Kidney epithelial cell (primary cell): ENCODE results near the gene MRPS34. TPM values are rescaled to one million over a fixed set of nuclear protein-coding genes. Genes with fewer than 3 reads are reported as not detected.

Source experiments
- DNase-seq: peaks from one replicate; pipeline ENCODE4 v3.0.0-alpha.2; 2010; ENCODE audit warnings: low read depth
- H3K27me3 ChIP-seq: 2 replicates; pipeline ENCODE4 v1.6.0; 2011; ENCODE audit warnings: low read length; ENCODE audit not compliant: control insufficient read depth, insufficient read depth
- H3K36me3 ChIP-seq: 2 replicates; pipeline ENCODE4 v1.5.1; 2011; ENCODE audit warnings: low read length; ENCODE audit not compliant: control insufficient read depth, insufficient read depth
- H3K4me3 ChIP-seq: 2 replicates; pipeline ENCODE4 v1.5.1; 2011; ENCODE audit warnings: low read depth, mild to moderate bottlenecking, control low read depth, low read length
- CTCF ChIP-seq: IDR thresholded peaks from 2 replicates; pipeline ENCODE4 v1.5.1; 2011; ENCODE audit warnings: mild to moderate bottlenecking, moderate library complexity, low read length, control low read depth, inconsistent platforms; ENCODE audit not compliant: insufficient read depth, poor library complexity, severe bottlenecking
- total RNA-seq: library from RNA; depleted of rRNA; stranded (reverse); fragments of >200 nt; gene quantifications from 2 replicates; pipeline ENCODE4 v1.2.3, GENCODE V29; 2015

MRPS34 gene
- total RNA-seq, 1 donor from 2014 or later = 108 TPM

GRCh38 chr16:1792836-1793577 lies 20.1 kb upstream of the MRPS34 start:
- Histone ChIP-seq H3K4me3 (no peak overlapping the region), H3K27me3 (peaks cover 2% of the 10 kb centered on the region), H3K36me3 (no peaks in the 10 kb centered on the region)
- TF ChIP-seq CTCF = no peak
- DNase-seq = no peak

DNA sequence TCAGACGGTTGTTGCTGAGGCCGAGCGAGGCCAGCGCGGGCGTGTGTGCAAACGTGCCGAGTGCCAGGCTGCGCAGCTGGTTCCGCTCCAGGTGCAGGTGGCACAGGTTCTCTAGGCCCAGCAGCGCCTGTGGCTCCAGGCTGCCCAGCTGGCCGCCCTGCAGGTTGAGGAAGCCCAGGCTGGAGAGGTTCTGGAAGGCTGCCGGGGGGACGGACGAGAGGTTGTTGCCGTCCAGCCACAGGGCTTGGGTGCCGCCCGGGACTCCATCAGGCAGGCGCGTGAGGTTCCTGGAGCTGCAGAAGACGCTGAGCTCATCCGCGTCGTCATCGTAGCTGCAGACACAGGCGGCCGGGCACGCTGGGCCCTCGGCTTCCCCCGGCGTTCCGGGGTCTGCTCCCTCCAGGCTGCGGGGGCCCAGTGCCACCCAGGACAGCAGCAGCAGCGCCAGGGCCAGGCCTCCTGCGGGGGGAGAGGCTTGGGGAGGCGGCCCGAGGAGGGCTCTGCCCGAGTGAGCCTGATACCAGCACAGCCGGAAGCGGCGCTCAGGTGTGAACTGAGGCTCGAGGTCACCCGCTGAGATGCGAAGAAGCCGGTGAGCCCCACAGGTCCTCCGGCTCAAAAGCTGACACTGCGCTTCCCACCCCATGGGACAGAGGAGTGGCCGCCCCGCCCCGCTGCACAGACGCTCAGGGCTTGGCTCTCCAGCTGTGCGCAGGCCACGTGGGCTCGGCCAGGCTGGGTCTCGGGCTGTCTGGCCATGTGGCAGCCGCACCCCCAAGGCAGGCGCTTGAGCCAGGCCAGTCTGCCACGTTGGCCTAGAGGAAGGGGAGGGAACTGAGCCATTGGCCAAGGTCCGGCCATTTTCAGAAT lies 19.2 kb upstream of the MRPS34 start:
- Histone ChIP-seq H3K27me3 (peaks cover 2% of the 10 kb centered on the region), H3K4me3 (no peak overlapping the region), H3K36me3 (no peaks in the 10 kb centered on the region)
- no peak for DNase-seq
- TF ChIP-seq CTCF = no peak

- no peak for DNase-seq
Observed at GRCh38 chr16:1791256-1791942, 18.5 kb upstream of the MRPS34 start.

DNA sequence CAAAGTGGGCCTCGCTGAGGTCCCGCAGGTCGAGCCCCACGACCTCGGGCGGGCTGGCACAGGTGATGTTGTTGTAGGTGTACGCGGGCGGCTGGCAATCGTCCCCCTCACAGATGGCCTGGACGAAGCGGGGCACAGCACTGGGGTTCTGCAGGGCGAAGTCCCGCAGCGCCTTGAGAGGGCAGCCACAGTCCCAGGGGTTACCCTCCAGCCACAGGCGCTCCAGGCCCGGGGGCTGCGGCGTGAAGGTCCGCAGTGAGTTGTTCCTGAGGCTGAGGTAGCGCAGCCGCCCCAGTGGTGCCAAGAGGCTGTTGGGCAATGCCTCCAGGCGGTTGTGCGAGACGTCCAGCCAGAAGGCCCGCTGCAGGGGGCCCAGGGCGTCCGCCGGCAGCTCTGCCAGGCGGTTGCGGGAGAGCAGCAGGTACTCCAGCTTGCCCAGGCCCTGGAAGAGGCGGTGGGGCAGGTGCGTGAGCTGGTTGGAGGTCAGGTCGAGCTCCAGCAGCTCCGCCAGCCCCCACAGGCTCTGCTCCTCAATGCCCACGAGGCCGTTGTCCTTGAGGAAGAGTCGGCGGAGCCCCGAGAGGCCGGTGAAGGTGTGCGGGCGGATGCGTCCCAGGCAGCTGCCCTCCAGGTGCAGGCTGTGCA lies 17.8 kb upstream of the MRPS34 start:
- TF ChIP-seq CTCF = no peak
- Histone ChIP-seq H3K27me3 (peaks cover 2% of the 10 kb centered on the region), H3K4me3 (no peak overlapping the region), H3K36me3 (no peaks in the 10 kb centered on the region)
- DNase-seq = no peak

More at GRCh38 chr16:1791256-1791942, 18.5 kb upstream of the MRPS34 start:
- no peak for TF ChIP-seq CTCF
- Histone ChIP-seq H3K27me3 (peaks cover 2% of the 10 kb centered on the region), H3K4me3 (no peak overlapping the region), H3K36me3 (no peaks in the 10 kb centered on the region)

GRCh38 chr16:1790261-1790610 lies 17.3 kb upstream of the MRPS34 start:
- no peak overlapping the region for H3K4me3 ChIP-seq
- no peaks in the 10 kb centered on the region for H3K36me3 ChIP-seq
- DNase-seq = no peak
- TF ChIP-seq CTCF = no peak
- peaks cover 2% of the 10 kb centered on the region for H3K27me3 ChIP-seq
